ENCODE data around the gene SLC25A47. TPM values are rescaled to one million over a fixed set of nuclear protein-coding genes. Genes with fewer than 3 reads are reported as not detected.
A peak's percentile ranks its signal among the peaks of the same experiment; 100 is the strongest.
"Not testable (repeated sequence)": the region's sequence is repeated elsewhere in the genome, so short reads cannot be mapped to it uniquely, and the experiment has no call there.

The SLC25A47 gene
- total RNA-seq, 1 donor from 2014 or later: not detected

GRCh38 chr14:100340423-100340813, 17.3 kb downstream of the SLC25A47 start:
- Mint-ChIP-seq H3K27ac (ENCODE audit: unreplicated experiment) (no peak overlapping the region), H3K4me3 (ENCODE audit: unreplicated experiment) (no peak overlapping the region)

GRCh38 chr14:100341301-100342031, 18.3 kb downstream of the SLC25A47 start:
- no peak for DNase-seq (ENCODE audit: extremely low spot score, unreplicated experiment)
- Mint-ChIP-seq H3K27ac (ENCODE audit: unreplicated experiment) (peak overlapping the region; percentile 59), H3K4me3 (ENCODE audit: unreplicated experiment) (no peak overlapping the region), H3K9me3 (ENCODE audit: unreplicated experiment) (no peaks in the 10 kb centered on the region), H3K4me1 (ENCODE audit: unreplicated experiment) (peaks cover 19% of the 10 kb centered on the region), H3K27me3 (ENCODE audit: unreplicated experiment) (no peaks in the 10 kb centered on the region), H3K36me3 (ENCODE audit: unreplicated experiment) (peaks cover 51% of the 10 kb centered on the region)
- TF ChIP-seq CTCF (IDR thresholded peaks at IDR 0.05): no peak

More at GRCh38 chr14:100340423-100340813, 17.3 kb downstream of the SLC25A47 start:
- DNase-seq (ENCODE audit: extremely low spot score, unreplicated experiment): no peak
- peaks cover 19% of the 10 kb centered on the region for H3K4me1 Mint-ChIP-seq (ENCODE audit: unreplicated experiment)
- H3K36me3 Mint-ChIP-seq (ENCODE audit: unreplicated experiment): peaks cover 50% of the 10 kb centered on the region
- no peak for TF ChIP-seq CTCF (IDR thresholded peaks at IDR 0.05)
- H3K9me3 Mint-ChIP-seq (ENCODE audit: unreplicated experiment): no peaks in the 10 kb centered on the region
- H3K27me3 Mint-ChIP-seq (ENCODE audit: unreplicated experiment): no peaks in the 10 kb centered on the region

DNA sequence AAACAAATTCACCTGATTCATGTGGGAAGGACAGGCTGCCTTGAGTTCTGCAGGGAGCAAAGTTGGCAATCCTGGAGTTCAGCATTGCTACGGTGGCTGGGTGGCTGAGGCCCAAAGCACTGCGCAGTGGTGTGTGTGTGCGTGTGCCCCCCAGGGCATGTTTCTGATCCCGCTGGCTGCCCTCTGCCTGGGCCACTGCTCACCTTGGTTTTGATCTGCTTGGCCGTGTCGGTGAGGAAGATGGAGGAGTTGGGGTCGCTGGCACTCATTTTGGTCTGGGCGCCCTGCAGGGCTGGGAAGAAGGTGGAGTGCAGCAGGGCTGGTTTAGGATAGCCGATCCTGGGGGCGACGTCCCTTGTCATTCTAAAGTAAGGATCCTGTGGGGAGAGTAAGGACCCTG, 19.1 kb downstream of the SLC25A47 start:
- Mint-ChIP-seq H3K27ac (ENCODE audit: unreplicated experiment) (peak overlapping the region; percentile 50), H3K27me3 (ENCODE audit: unreplicated experiment) (no peaks in the 10 kb centered on the region), H3K4me1 (ENCODE audit: unreplicated experiment) (peaks cover 19% of the 10 kb centered on the region), H3K36me3 (ENCODE audit: unreplicated experiment) (peaks cover 48% of the 10 kb centered on the region), H3K4me3 (ENCODE audit: unreplicated experiment) (no peak overlapping the region), H3K9me3 (ENCODE audit: unreplicated experiment) (no peaks in the 10 kb centered on the region)
- no peak for DNase-seq (ENCODE audit: extremely low spot score, unreplicated experiment)
- no peak for TF ChIP-seq CTCF (IDR thresholded peaks at IDR 0.05)

DNA sequence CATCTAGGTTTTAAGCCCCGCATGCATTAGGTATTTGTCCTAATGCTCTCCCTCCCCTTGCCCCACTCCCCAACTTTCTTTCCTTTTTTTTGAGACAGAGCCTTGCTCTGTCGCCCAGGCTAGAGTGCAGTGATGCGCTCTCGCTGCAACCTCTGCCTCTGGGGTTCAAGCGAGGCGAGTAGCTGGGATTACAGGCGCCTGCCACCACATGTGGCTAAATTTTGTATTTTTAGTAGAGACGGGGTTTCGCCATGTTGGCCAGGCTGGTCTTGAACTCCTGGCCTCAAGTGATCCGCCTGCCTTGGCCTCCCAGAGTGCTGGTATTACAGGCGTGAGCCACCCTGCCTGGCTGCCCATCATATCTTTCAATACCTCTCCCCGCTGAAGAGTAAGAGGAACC, 19.7 kb downstream of the SLC25A47 start:
- peak overlapping the region; percentile 16 for H3K27ac Mint-ChIP-seq (ENCODE audit: unreplicated experiment)
- H3K4me3 Mint-ChIP-seq (ENCODE audit: unreplicated experiment); H3K27me3 Mint-ChIP-seq (ENCODE audit: unreplicated experiment); H3K9me3 Mint-ChIP-seq (ENCODE audit: unreplicated experiment); DNase-seq (ENCODE audit: extremely low spot score, unreplicated experiment): not testable (repeated sequence)
- H3K36me3 Mint-ChIP-seq (ENCODE audit: unreplicated experiment): peaks cover 47% of the 10 kb centered on the region
- H3K4me1 Mint-ChIP-seq (ENCODE audit: unreplicated experiment): peaks cover 19% of the 10 kb centered on the region

GRCh38 chr14:100344657-100345056, 21.5 kb downstream of the SLC25A47 start:
- not testable (repeated sequence) for H3K27me3 Mint-ChIP-seq (ENCODE audit: unreplicated experiment); H3K9me3 Mint-ChIP-seq (ENCODE audit: unreplicated experiment); H3K27ac Mint-ChIP-seq (ENCODE audit: unreplicated experiment); H3K4me3 Mint-ChIP-seq (ENCODE audit: unreplicated experiment); DNase-seq (ENCODE audit: extremely low spot score, unreplicated experiment)
- peaks cover 19% of the 10 kb centered on the region for H3K4me1 Mint-ChIP-seq (ENCODE audit: unreplicated experiment)
- peaks cover 56% of the 10 kb centered on the region for H3K36me3 Mint-ChIP-seq (ENCODE audit: unreplicated experiment)

- Mint-ChIP-seq H3K4me1 (ENCODE audit: unreplicated experiment) (peaks cover 19% of the 10 kb centered on the region), H3K27ac (ENCODE audit: unreplicated experiment) (no peak overlapping the region), H3K36me3 (ENCODE audit: unreplicated experiment) (peaks cover 56% of the 10 kb centered on the region), H3K4me3 (ENCODE audit: unreplicated experiment) (no peak overlapping the region), H3K27me3 (ENCODE audit: unreplicated experiment) (no peaks in the 10 kb centered on the region), H3K9me3 (ENCODE audit: unreplicated experiment) (no peaks in the 10 kb centered on the region)
- no peak for TF ChIP-seq CTCF (IDR thresholded peaks at IDR 0.05)
- no peak for DNase-seq (ENCODE audit: extremely low spot score, unreplicated experiment)
Measured at GRCh38 chr14:100345711-100346110, 22.6 kb downstream of the SLC25A47 start.

Data from osteocyte (in vitro differentiated cells).